ENCODE data around the gene DDRGK1. TPM values are rescaled to one million over a fixed set of nuclear protein-coding genes. Genes with fewer than 3 reads are reported as not detected.

Gene DDRGK1
- total and polyA plus RNA-seq, 2 of the 8 experiments (the other 6 are each of a cell fraction or from before 2014, with no cell fraction given): 29.4 to 42.0 TPM

GRCh38 chr20:3175270-3175669 is 29.2 kb downstream of the DDRGK1 start:
- TF ChIP-seq RNF2 (IDR thresholded peaks at IDR 0.05; ENCODE audit: borderline replicate concordance, low read depth, low read length, missing control alignments, poor library complexity, severe bottlenecking) (no peak), RBBP5 (IDR thresholded peaks at IDR 0.05; ENCODE audit: borderline replicate concordance, low read depth, low read length) (no peak), KDM1A (IDR thresholded peaks at IDR 0.05; ENCODE audit: borderline replicate concordance, low read length) (no peak), POU5F1 (IDR thresholded peaks at IDR 0.05; ENCODE audit: low read depth, low read length) (no peak), SIN3A (conservative IDR thresholded peaks at IDR 0.05 in 1 of 2, IDR thresholded peaks at IDR 0.05 in 1 of 2; ENCODE audit: low read depth in 1 of 2, low read length in 2 of 2) (no peak), ZNF274 (IDR thresholded peaks at IDR 0.05; ENCODE audit: borderline replicate concordance, extremely low read depth, low read length) (no peak), SRF (IDR thresholded peaks at IDR 0.05; ENCODE audit: low read depth, low read length) (no peak), TAF1 (IDR thresholded peaks at IDR 0.05; ENCODE audit: low read depth, low read length) (no peak), SP2 (IDR thresholded peaks at IDR 0.05; ENCODE audit: low read length) (no peak)
- Histone ChIP-seq H3K23ac (ENCODE audit: insufficient read length) (no peak overlapping the region), H3K14ac (ENCODE audit: insufficient read length) (no peak overlapping the region), H3K9me3 (ENCODE audit: insufficient read depth in 2 of 2, low read depth in 1 of 2, low read length in 1 of 2) (no peaks in the 10 kb centered on the region), H3K4ac (replicated peaks; ENCODE audit: insufficient read length, low read depth, low read length) (no peak overlapping the region), H3K9ac (replicated peaks in 1 of 4; ENCODE audit: extremely low read depth in 1 of 4, low read depth in 3 of 4, low read length in 3 of 4) (no peak overlapping the region; a peak in 1 of 7 replicates), H3K23me2 (ENCODE audit: low read depth, low read length) (peaks cover 9% of the 10 kb centered on the region; the same call in 1 of the 2 replicates), H3K27ac (ENCODE audit: low read depth, low read length) (no peak overlapping the region), H2AFZ (ENCODE audit: low read length) (no peak overlapping the region), H3K79me2 (ENCODE audit: control insufficient read depth in 1 of 2, insufficient read depth in 2 of 2, low read length in 2 of 2) (peaks cover 0 to 17% of the 10 kb centered on the region in 2 experiments; a peak in 2 of 4 replicates), H3K56ac (replicated peaks; ENCODE audit: insufficient read length, low read depth, low read length) (no peak overlapping the region), H4K8ac (ENCODE audit: extremely low read depth, insufficient read depth, low read length) (no peak overlapping the region), H2AK5ac (ENCODE audit: low read depth, low read length) (no peak overlapping the region), H2BK20ac (ENCODE audit: low read length) (no peak overlapping the region), H4K20me1 (replicated peaks in 1 of 2; ENCODE audit: control insufficient read depth in 1 of 2, insufficient read depth in 2 of 2, low read length in 2 of 2) (peaks cover 0 to 4% of the 10 kb centered on the region in 2 experiments), H2BK120ac (replicated peaks; ENCODE audit: low read depth, low read length) (no peak overlapping the region), H2BK15ac (ENCODE audit: low read length) (no peak overlapping the region), H3K4me1 (replicated peaks in 1 of 4; ENCODE audit: control insufficient read depth in 3 of 4, insufficient read depth in 4 of 4, low read length in 3 of 4) (peaks cover 3 to 17% (median 9%) of the 10 kb centered on the region in 4 experiments), H3K4me3 (ENCODE audit: extremely low read depth in 1 of 4, insufficient read depth in 2 of 4, low read depth in 3 of 4, low read length in 4 of 4) (peak overlapping the region in 3 of 4 experiments; percentile 83 to 94 (median 88); a peak in 5 of 8 replicates), H3K4me2 (ENCODE audit: insufficient read depth in 1 of 2, low read depth in 2 of 2, low read length in 2 of 2) (peak overlapping the region; percentile 73 to 77), H4K91ac (replicated peaks; ENCODE audit: insufficient read length, low read length) (no peak overlapping the region), H3K79me1 (ENCODE audit: low read depth, low read length) (no peaks in the 10 kb centered on the region; the same call in none of the 2 replicates), H3K36me3 (ENCODE audit: control insufficient read depth in 2 of 4, insufficient read depth in 4 of 4, low read length in 3 of 4) (no peaks in the 10 kb centered on the region; a peak in 1 of 8 replicates), H2BK5ac (ENCODE audit: low read depth, low read length) (no peak overlapping the region), H3K27me3 (replicated peaks in 1 of 4; ENCODE audit: control insufficient read depth in 3 of 4, extremely low read depth in 1 of 4, insufficient read depth in 3 of 4, low read length in 3 of 4) (no peaks in the 10 kb centered on the region), H4K5ac (ENCODE audit: insufficient read length, low read depth, low read length) (no peak overlapping the region), H3K18ac (ENCODE audit: extremely low read depth, low read length) (no peak overlapping the region), H2BK12ac (ENCODE audit: low read depth, low read length) (no peak overlapping the region)
- POLR2A ChIA-PET (ENCODE audit: partially characterized antibody): interaction anchor here (0.8 to 1.2 kb wide), 3 partner anchors 9 to 14 kb away, joined by 3 to 13 read pairs (median 7); partner anchors contain the start of genes FASTKD5 and UBOX5
- 56% methylated on average over 1 of the region's 1 CpG; no CpG with 5 or more reads in 1 of the 2 experiments for WGBS, 2 experiments (ENCODE audit: extremely low coverage in 1 of 2, insufficient coverage in 1 of 2, insufficient read length in 1 of 2, insufficient replicate concordance in 2 of 2, low coverage in 1 of 2, low lambda C conversion rate in 2 of 2, missing lambda C conversion rate in 1 of 2)
- FAIRE-seq (no peak), DNase-seq (ENCODE audit: low read depth in 1 of 2, low spot score in 2 of 2) (no peak)
- CTCF ChIA-PET (ENCODE audit: partially characterized antibody): interaction anchor here (1.1 to 1.2 kb wide), 2 partner anchors 11 to 22 kb away, joined by 3 to 4 read pairs; no protein-coding TSS in a partner anchor
